ENCODE results near the gene CERCAM. TPM values are rescaled to one million over a fixed set of nuclear protein-coding genes. Genes with fewer than 3 reads are reported as not detected.

The CERCAM gene
- total and polyA plus RNA-seq, 2 of the 13 experiments (the other 11 are each of a cell fraction or from before 2014, with no cell fraction given): 9.0 to 17.1 TPM

DNA sequence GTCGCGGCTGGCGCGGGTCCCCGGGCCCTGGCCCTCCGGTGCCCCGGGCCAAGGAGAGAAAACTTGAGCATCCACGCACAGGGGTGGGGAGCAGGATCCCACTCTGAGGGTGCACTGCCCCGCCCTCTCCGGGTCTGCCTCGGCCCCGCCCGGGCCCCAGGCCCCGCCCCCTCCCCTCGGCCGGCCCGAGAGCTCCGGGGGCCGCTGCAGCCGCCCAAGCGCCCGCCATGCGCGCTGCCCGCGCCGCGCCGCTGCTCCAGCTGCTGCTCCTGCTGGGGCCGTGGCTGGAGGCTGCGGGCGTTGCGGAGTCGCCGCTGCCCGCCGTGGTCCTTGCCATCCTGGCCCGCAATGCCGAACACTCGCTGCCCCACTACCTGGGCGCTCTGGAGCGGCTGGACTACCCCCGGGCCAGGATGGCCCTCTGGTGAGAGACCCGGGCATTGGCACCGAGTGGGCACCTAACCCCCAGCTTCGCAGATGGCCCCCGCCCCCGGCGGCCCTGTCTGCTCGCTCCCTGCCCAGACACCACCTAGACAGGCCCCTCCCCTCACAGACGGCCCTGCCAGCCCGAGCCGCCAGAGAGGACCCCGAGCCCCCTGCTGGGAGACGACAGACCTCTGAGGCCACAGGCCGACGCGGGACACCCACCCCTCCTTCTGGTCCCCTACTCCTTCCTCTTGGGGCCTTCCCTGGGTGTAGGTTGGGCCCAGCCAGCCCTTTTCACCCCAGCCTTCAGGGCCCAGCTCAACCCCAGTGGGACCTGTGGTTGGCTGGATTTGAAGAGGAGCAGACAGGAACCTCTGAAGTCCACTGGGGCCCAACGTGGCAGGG lies at the start of gene CERCAM (continued):
- TF ChIP-seq, protein P1, sequence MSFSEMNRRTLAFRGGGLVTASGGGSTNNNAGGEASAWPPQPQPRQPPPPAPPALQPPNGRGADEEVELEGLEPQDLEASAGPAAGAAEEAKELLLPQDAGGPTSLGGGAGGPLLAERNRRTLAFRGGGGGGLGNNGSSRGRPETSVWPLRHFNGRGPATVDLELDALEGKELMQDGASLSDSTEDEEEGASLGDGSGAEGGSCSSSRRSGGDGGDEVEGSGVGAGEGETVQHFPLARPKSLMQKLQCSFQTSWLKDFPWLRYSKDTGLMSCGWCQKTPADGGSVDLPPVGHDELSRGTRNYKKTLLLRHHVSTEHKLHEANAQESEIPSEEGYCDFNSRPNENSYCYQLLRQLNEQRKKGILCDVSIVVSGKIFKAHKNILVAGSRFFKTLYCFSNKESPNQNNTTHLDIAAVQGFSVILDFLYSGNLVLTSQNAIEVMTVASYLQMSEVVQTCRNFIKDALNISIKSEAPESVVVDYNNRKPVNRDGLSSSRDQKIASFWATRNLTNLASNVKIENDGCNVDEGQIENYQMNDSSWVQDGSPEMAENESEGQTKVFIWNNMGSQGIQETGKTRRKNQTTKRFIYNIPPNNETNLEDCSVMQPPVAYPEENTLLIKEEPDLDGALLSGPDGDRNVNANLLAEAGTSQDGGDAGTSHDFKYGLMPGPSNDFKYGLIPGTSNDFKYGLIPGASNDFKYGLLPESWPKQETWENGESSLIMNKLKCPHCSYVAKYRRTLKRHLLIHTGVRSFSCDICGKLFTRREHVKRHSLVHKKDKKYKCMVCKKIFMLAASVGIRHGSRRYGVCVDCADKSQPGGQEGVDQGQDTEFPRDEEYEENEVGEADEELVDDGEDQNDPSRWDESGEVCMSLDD (CRISPR knock-in tag; IDR thresholded peaks at IDR 0.05; ENCODE audit: borderline replicate concordance): no peak
- TF ChIP-seq, protein P2, sequence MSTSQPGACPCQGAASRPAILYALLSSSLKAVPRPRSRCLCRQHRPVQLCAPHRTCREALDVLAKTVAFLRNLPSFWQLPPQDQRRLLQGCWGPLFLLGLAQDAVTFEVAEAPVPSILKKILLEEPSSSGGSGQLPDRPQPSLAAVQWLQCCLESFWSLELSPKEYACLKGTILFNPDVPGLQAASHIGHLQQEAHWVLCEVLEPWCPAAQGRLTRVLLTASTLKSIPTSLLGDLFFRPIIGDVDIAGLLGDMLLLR (CRISPR knock-in tag; IDR thresholded peaks at IDR 0.05): no peak
- TF ChIP-seq, protein P3, sequence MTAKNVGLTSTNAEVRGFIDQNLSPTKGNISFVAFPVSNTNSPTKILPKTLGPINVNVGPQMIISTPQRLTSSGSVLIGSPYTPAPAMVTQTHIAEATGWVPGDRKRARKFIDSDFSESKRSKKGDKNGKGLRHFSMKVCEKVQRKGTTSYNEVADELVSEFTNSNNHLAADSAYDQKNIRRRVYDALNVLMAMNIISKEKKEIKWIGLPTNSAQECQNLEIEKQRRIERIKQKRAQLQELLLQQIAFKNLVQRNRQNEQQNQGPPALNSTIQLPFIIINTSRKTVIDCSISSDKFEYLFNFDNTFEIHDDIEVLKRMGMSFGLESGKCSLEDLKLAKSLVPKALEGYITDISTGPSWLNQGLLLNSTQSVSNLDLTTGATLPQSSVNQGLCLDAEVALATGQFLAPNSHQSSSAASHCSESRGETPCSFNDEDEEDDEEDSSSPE (CRISPR knock-in tag; IDR thresholded peaks at IDR 0.05): no peak
- TF ChIP-seq ZFP37 (CRISPR knock-in tag; IDR thresholded peaks at IDR 0.05; ENCODE audit: borderline replicate concordance): no peak
- TF ChIP-seq CCDC6 (CRISPR knock-in tag; IDR thresholded peaks at IDR 0.05): peak; percentile 75; the same call in 1 of the 2 replicates
- no peak for TF ChIP-seq ARID2 (CRISPR knock-in tag; IDR thresholded peaks at IDR 0.05; ENCODE audit: borderline replicate concordance)
- TF ChIP-seq ATF7 (IDR thresholded peaks at IDR 0.05): no peak
- TF ChIP-seq ATF7 (CRISPR knock-in tag; IDR thresholded peaks at IDR 0.05): no peak
- TF ChIP-seq, protein P4, sequence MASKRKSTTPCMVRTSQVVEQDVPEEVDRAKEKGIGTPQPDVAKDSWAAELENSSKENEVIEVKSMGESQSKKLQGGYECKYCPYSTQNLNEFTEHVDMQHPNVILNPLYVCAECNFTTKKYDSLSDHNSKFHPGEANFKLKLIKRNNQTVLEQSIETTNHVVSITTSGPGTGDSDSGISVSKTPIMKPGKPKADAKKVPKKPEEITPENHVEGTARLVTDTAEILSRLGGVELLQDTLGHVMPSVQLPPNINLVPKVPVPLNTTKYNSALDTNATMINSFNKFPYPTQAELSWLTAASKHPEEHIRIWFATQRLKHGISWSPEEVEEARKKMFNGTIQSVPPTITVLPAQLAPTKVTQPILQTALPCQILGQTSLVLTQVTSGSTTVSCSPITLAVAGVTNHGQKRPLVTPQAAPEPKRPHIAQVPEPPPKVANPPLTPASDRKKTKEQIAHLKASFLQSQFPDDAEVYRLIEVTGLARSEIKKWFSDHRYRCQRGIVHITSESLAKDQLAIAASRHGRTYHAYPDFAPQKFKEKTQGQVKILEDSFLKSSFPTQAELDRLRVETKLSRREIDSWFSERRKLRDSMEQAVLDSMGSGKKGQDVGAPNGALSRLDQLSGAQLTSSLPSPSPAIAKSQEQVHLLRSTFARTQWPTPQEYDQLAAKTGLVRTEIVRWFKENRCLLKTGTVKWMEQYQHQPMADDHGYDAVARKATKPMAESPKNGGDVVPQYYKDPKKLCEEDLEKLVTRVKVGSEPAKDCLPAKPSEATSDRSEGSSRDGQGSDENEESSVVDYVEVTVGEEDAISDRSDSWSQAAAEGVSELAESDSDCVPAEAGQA (IDR thresholded peaks at IDR 0.05; ENCODE audit: low read depth): no peak
- TF ChIP-seq, protein P4 (CRISPR knock-in tag; IDR thresholded peaks at IDR 0.05; ENCODE audit: borderline replicate concordance): no peak
- no peak for TF ChIP-seq ZNF431 (CRISPR knock-in tag; IDR thresholded peaks at IDR 0.05; ENCODE audit: borderline replicate concordance, low read depth)
- no peak for TF ChIP-seq ZNF460 (CRISPR knock-in tag; IDR thresholded peaks at IDR 0.05; ENCODE audit: borderline replicate concordance)

Data from HepG2 (cell line).